DOHH2 (cell line): ENCODE data around the gene DCAF16.

ENCODE experiments used
- H3F3A ChIP-seq: fragments of 200-600 bp; sonication (generic), shearing (Covaris generic); 2 replicates; pipeline ENCODE4 v1.6.0; 2016; ENCODE audit warnings: antibody characterized with exemption, mild to moderate bottlenecking; ENCODE audit not compliant: control insufficient read depth, insufficient read depth
- H3K27ac ChIP-seq: fragments of 200-600 bp; sonication (generic); 2 replicates; pipeline ENCODE4 v1.5.1; 2014; ENCODE audit warnings: low read depth, mild to moderate bottlenecking, low read length, moderate library complexity
- H3K27me3 ChIP-seq: fragments of 200-600 bp; sonication (generic); 2 replicates; pipeline ENCODE4 v1.6.1; 2014; ENCODE audit warnings: mild to moderate bottlenecking, low read length, mixed read lengths; ENCODE audit not compliant: control insufficient read depth
- H3K36me3 ChIP-seq: fragments of 200-600 bp; sonication (generic); 2 replicates; pipeline ENCODE4 v1.6.1; 2014; ENCODE audit warnings: mild to moderate bottlenecking, low read length, moderate library complexity, mixed read lengths; ENCODE audit not compliant: control insufficient read depth
- H3K4me1 ChIP-seq: fragments of 200-600 bp; sonication (generic); 2 replicates; pipeline ENCODE4 v1.6.1; 2014; ENCODE audit warnings: mild to moderate bottlenecking, low read length, mixed read lengths; ENCODE audit not compliant: control insufficient read depth
- H3K4me2 ChIP-seq: fragments of 200-600 bp; sonication (generic); 2 replicates; pipeline ENCODE4 v1.6.0; 2014; ENCODE audit warnings: mild to moderate bottlenecking, low read length, moderate library complexity
- H3K4me3 ChIP-seq: fragments of 200-600 bp; sonication (generic); 2 replicates; pipeline ENCODE4 v1.5.1; 2014; ENCODE audit warnings: mild to moderate bottlenecking, low read length, mixed read lengths
- H3K79me2 ChIP-seq: fragments of 200-600 bp; sonication (generic); 2 replicates; pipeline ENCODE4 v1.6.1; 2014; ENCODE audit warnings: mild to moderate bottlenecking, low read length, mixed read lengths; ENCODE audit not compliant: control insufficient read depth
- H3K9me2 ChIP-seq: fragments of 200-600 bp; sonication (generic); replicated peaks from 2 replicates; pipeline ENCODE4 v1.6.1; 2014; ENCODE audit warnings: mild to moderate bottlenecking, low read length, mixed read lengths; ENCODE audit not compliant: control insufficient read depth
- H3K9me3 ChIP-seq: fragments of 200-600 bp; sonication (generic); 2 replicates; pipeline ENCODE4 v1.6.1; 2014; ENCODE audit warnings: antibody characterized with exemption, low read length, mixed read lengths; ENCODE audit not compliant: control insufficient read depth, insufficient read depth
- H4K20me1 ChIP-seq: fragments of 200-600 bp; sonication (generic); 2 replicates; pipeline ENCODE4 v1.6.0; 2014; ENCODE audit warnings: low read depth, mild to moderate bottlenecking, antibody characterized with exemption, low read length, moderate library complexity; ENCODE audit not compliant: control insufficient read depth, insufficient read depth
- EZH2phosphoT487 ChIP-seq: fragments of 200-600 bp; sonication (generic); IDR thresholded peaks from 2 replicates; pipeline ENCODE4 v1.6.1; 2017; ENCODE audit warnings: borderline replicate concordance, mild to moderate bottlenecking, antibody characterized with exemption, low read length, moderate library complexity, mixed read lengths
- TF ChIP-seq, protein P1 (sequence below): fragments of 200-600 bp; sonication (generic); IDR thresholded peaks from one replicate; pipeline ENCODE4 v1.5.1; 2014; ENCODE audit warnings: antibody characterized with exemption, mild to moderate bottlenecking, low read depth, low read length; ENCODE audit not compliant: poor library complexity, severe bottlenecking

DCAF16 gene

DNA sequence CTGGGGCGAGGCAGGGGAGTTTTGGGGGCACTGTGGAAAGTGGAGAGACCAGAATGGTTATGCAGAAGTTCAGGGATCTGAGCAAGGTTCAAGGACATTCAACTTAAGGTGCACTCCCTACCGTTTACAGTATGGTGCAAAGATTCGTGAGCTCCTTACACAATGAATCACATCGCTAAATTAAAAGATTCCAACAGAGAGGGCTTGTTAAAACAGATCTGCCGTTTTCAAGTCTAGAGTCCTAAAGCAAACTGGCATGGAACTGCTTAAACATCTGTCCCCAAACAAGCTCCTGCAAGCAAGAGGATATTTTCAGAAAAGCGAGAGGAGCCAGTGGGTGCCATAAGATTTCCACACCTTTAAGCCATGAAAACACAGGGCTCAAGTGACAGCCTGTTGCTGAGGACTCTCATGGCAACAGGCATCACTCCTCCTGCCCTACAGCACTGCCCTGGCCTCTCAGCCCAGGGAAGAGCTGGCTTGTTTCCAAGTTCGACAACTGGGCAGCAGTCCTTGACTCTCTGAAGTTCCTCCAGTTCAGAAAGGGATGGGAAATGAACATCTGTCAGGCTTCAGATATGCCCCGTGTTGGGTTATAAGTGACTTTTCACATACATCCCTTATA is 39.2 kb downstream of the DCAF16 start:
- Histone ChIP-seq H3K4me1 (no peaks in the 10 kb centered on the region), H3K4me2 (no peak overlapping the region), H3K27ac (no peak overlapping the region), H3K4me3 (no peak overlapping the region), H3K36me3 (no peaks in the 10 kb centered on the region), H3K79me2 (no peaks in the 10 kb centered on the region), H3K27me3 (peaks cover 2% of the 10 kb centered on the region; the same call in 1 of the 2 replicates), H3F3A (no peaks in the 10 kb centered on the region), H3K9me2 (no peaks in the 10 kb centered on the region), H3K9me3 (peaks cover 3% of the 10 kb centered on the region; the same call in 1 of the 2 replicates), H4K20me1 (no peaks in the 10 kb centered on the region)
- TF ChIP-seq, protein P1, sequence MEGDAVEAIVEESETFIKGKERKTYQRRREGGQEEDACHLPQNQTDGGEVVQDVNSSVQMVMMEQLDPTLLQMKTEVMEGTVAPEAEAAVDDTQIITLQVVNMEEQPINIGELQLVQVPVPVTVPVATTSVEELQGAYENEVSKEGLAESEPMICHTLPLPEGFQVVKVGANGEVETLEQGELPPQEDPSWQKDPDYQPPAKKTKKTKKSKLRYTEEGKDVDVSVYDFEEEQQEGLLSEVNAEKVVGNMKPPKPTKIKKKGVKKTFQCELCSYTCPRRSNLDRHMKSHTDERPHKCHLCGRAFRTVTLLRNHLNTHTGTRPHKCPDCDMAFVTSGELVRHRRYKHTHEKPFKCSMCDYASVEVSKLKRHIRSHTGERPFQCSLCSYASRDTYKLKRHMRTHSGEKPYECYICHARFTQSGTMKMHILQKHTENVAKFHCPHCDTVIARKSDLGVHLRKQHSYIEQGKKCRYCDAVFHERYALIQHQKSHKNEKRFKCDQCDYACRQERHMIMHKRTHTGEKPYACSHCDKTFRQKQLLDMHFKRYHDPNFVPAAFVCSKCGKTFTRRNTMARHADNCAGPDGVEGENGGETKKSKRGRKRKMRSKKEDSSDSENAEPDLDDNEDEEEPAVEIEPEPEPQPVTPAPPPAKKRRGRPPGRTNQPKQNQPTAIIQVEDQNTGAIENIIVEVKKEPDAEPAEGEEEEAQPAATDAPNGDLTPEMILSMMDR: no peak
- no peak for TF ChIP-seq EZH2phosphoT487

DNA sequence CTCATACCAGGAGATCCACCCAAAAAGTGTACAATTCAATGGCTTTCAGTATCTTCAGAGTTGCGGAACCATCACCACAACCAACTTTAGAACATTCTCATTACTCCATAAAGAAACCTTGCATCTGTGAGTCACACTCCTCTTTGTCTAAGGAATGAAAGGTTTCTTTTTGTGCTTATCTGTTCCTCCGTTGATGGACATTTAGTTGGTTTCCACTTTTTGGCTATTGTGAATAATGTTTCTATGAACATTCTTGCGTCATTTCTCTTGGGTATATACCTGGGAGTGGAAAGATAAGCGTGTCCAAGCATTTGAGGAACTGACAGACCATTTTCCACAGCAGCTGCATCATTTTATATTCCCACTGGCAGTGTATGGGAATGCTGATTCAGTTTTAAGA is 39.7 kb downstream of the DCAF16 start:
- Histone ChIP-seq H3K79me2 (no peaks in the 10 kb centered on the region), H4K20me1 (no peaks in the 10 kb centered on the region), H3K4me2 (no peak overlapping the region), H3F3A (no peaks in the 10 kb centered on the region), H3K4me3 (no peak overlapping the region), H3K4me1 (no peaks in the 10 kb centered on the region), H3K27me3 (peaks cover 2% of the 10 kb centered on the region; the same call in 1 of the 2 replicates), H3K9me2 (no peaks in the 10 kb centered on the region), H3K27ac (no peak overlapping the region), H3K36me3 (no peaks in the 10 kb centered on the region), H3K9me3 (peaks cover 3% of the 10 kb centered on the region; the same call in 1 of the 2 replicates)
- TF ChIP-seq, protein P1: no peak
- TF ChIP-seq EZH2phosphoT487: no peak

DNA sequence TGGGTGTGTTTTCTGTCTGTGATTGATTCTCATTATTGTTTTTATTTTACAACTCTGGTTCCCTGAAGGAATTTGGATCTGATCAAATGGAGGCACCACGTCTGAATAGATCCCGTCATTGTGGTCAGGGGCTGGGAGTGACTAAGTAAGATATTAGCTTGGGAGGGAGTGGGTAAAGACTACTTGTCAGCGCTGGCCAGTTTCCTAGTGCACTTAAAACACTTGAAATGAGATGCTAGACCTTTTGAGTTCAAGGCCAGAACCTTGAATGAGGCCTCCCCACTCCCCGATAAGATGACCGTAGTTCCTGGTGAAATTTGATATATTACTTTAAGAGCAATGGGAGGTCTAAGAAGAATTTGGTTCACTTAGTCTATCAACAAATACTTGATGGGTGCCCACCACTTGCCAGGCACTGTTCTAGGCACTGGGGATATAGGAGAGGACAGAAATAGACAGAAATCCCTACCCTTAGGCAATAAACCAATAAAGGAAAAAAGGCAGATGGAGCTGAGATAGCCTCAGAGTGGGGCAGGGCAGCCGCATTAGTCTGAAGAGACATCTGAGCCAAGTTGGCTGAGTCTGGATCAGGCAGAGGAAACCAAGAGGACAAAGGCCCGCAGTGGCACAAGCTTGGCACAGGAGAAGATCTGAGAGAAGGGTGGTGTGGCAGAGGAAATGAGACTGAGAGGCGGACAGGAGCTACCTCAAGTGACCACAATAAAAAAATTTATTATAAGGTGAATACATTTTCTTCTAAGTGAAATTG is 41.0 kb downstream of the DCAF16 start:
- H3F3A ChIP-seq: no peaks in the 10 kb centered on the region
- H3K4me3 ChIP-seq: no peak overlapping the region
- no peaks in the 10 kb centered on the region for H3K4me1 ChIP-seq
- H3K36me3 ChIP-seq: no peaks in the 10 kb centered on the region
- no peak for TF ChIP-seq EZH2phosphoT487
- TF ChIP-seq, protein P1: no peak
- no peaks in the 10 kb centered on the region for H4K20me1 ChIP-seq
- H3K27me3 ChIP-seq: peaks cover 2% of the 10 kb centered on the region; the same call in 1 of the 2 replicates
- peaks cover 3% of the 10 kb centered on the region; the same call in 1 of the 2 replicates for H3K9me3 ChIP-seq
- no peaks in the 10 kb centered on the region for H3K9me2 ChIP-seq
- no peak overlapping the region for H3K27ac ChIP-seq
- no peaks in the 10 kb centered on the region for H3K79me2 ChIP-seq
- H3K4me2 ChIP-seq: no peak overlapping the region
